ENCODE data around the gene KIAA1217. TPM values are rescaled to one million over a fixed set of nuclear protein-coding genes. Genes with fewer than 3 reads are reported as not detected.

KIAA1217 gene
- polyA plus RNA-seq, 3 donors = not detected

- Histone ChIP-seq H3K36me3 (replicated peaks in 1 of 2; ENCODE audit: control insufficient read depth in 1 of 2, insufficient read depth in 2 of 2, low read length in 2 of 2) (no peaks in the 10 kb centered on the region), H3K9ac (ENCODE audit: insufficient read depth, low read length, poor library complexity, severe bottlenecking) (no peak overlapping the region), H3K4me3 (replicated peaks in 1 of 3; ENCODE audit: low read depth in 2 of 3, low read length in 3 of 3) (no peak overlapping the region), H3K79me2 (ENCODE audit: insufficient read depth, low read length) (no peaks in the 10 kb centered on the region), H3K9me3 (replicated peaks in 1 of 2; ENCODE audit: control insufficient read depth in 1 of 2, insufficient read depth in 1 of 2, low read length in 2 of 2) (no peaks in the 10 kb centered on the region), H3K27me3 (ENCODE audit: control insufficient read depth in 2 of 2, insufficient read depth in 2 of 2, low read length in 2 of 2) (no peaks in the 10 kb centered on the region), H3K4me2 (replicated peaks; ENCODE audit: extremely low read depth, low read length, poor library complexity, severe bottlenecking) (no peak overlapping the region), H2AFZ (ENCODE audit: insufficient read depth, low read depth, low read length, poor library complexity, severe bottlenecking) (no peak overlapping the region), H3K27ac (ENCODE audit: low read depth in 1 of 2, low read length in 2 of 2) (no peak overlapping the region), H3K4me1 (ENCODE audit: control insufficient read depth in 1 of 2, insufficient read depth in 2 of 2, low read length in 2 of 2) (no peaks in the 10 kb centered on the region), H4K20me1 (ENCODE audit: insufficient read depth, low read length) (no peaks in the 10 kb centered on the region)
- Mint-ChIP-seq H3K4me3 (no peak overlapping the region), H3K27me3 (ENCODE audit: low read depth in 3 of 3) (peaks cover 0 to 3% (median 0%) of the 10 kb centered on the region in 3 donors), H3K27ac (no peak overlapping the region), H3K9me3 (peaks cover 0 to 4% (median 0%) of the 10 kb centered on the region in 7 donors), H3K4me1 (no peaks in the 10 kb centered on the region), H3K36me3 (no peaks in the 10 kb centered on the region)
- no peak for TF ChIP-seq CTCF (IDR thresholded peaks at IDR 0.05)
- WGBS (ENCODE audit: insufficient coverage) = no CpG with 5 or more reads among the region's 2 CpGs
- intact Hi-C loops (cut with micrococcal nuclease) = no loop called here
- no peak for DNase-seq
Observed at GRCh38 chr10:24228642-24229041, 19.7 kb downstream of the KIAA1217 start.

GRCh38 chr10:24229909-24230308 is 21.0 kb downstream of the KIAA1217 start:
- Histone ChIP-seq H3K27me3 (ENCODE audit: control insufficient read depth in 2 of 2, insufficient read depth in 2 of 2, low read length in 2 of 2) (no peaks in the 10 kb centered on the region), H3K9me3 (replicated peaks in 1 of 2; ENCODE audit: control insufficient read depth in 1 of 2, insufficient read depth in 1 of 2, low read length in 2 of 2) (no peaks in the 10 kb centered on the region), H2AFZ (ENCODE audit: insufficient read depth, low read depth, low read length, poor library complexity, severe bottlenecking) (no peak overlapping the region), H3K27ac (ENCODE audit: low read depth in 1 of 2, low read length in 2 of 2) (no peak overlapping the region), H3K36me3 (replicated peaks in 1 of 2; ENCODE audit: control insufficient read depth in 1 of 2, insufficient read depth in 2 of 2, low read length in 2 of 2) (no peaks in the 10 kb centered on the region), H3K79me2 (ENCODE audit: insufficient read depth, low read length) (no peaks in the 10 kb centered on the region), H3K4me1 (ENCODE audit: control insufficient read depth in 1 of 2, insufficient read depth in 2 of 2, low read length in 2 of 2) (no peaks in the 10 kb centered on the region), H3K4me3 (replicated peaks in 1 of 3; ENCODE audit: low read depth in 2 of 3, low read length in 3 of 3) (no peak overlapping the region), H3K9ac (ENCODE audit: insufficient read depth, low read length, poor library complexity, severe bottlenecking) (no peak overlapping the region), H3K4me2 (replicated peaks; ENCODE audit: extremely low read depth, low read length, poor library complexity, severe bottlenecking) (no peak overlapping the region), H4K20me1 (ENCODE audit: insufficient read depth, low read length) (no peaks in the 10 kb centered on the region)
- intact Hi-C loops (cut with micrococcal nuclease) = no loop called here
- Mint-ChIP-seq H3K4me1 (no peaks in the 10 kb centered on the region), H3K9me3 (peaks cover 0 to 4% (median 0%) of the 10 kb centered on the region in 7 donors), H3K27me3 (ENCODE audit: low read depth in 3 of 3) (peaks cover 0 to 2% (median 0%) of the 10 kb centered on the region in 3 donors), H3K36me3 (no peaks in the 10 kb centered on the region), H3K4me3 (no peak overlapping the region), H3K27ac (no peak overlapping the region)
- no CpG with 5 or more reads among the region's 3 CpGs for WGBS (ENCODE audit: insufficient coverage)
- no peak for DNase-seq
- no peak for TF ChIP-seq CTCF (IDR thresholded peaks at IDR 0.05)
